CD4-positive, alpha-beta T cell treated with Interleukin-6 at 100 ng/mL for 8 hours (primary cell): Measurements from ENCODE around the gene SYNPO.
A peak's percentile ranks its signal among the peaks of the same experiment; 100 is the strongest.

Experiments
- DNase-seq: peaks from one replicate; pipeline ENCODE4 v3.0.0-alpha.2; 2020; ENCODE audit warnings: mixed read lengths, low spot score

The SYNPO gene

DNA sequence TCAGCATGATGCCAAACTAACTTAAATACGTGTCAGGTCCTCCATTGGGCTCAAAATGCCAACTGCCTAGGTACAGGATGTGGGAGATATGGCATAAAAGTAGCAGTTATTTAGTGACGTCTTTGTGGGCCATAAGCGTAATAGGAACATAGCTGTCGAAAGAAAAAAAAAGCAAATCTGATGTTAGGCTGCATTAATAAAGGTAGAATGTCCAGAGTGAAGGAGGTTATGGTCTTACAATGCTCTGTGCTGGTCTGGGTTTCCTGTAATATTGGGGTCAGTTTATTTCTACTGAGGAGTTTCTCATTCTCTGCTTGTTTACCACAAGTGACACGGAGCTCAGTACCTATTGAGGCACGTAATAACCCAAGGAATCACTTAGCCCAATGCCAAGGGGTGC is 33.4 kb upstream of the SYNPO start:
- no peak for DNase-seq

DNA sequence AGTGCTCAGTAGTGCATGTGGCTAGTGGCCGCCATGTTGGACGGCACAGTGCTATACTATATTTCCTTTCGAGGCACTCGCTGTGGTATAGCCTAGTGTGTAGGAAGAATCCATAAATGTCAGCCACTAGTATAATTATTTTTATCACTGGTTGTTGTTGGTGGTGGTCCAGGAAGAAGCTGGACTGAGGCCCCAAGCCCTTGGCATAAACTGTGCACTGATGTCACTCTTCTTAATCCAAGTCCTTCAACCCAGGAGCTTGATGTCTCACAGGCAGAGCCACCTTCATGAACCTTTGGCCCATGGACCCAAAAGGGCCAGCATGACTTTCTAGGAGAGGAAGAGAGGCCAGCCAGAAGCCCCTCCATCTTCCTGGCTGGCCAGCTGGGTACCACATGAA is 32.5 kb upstream of the SYNPO start:
- DNase-seq: no peak

DNA sequence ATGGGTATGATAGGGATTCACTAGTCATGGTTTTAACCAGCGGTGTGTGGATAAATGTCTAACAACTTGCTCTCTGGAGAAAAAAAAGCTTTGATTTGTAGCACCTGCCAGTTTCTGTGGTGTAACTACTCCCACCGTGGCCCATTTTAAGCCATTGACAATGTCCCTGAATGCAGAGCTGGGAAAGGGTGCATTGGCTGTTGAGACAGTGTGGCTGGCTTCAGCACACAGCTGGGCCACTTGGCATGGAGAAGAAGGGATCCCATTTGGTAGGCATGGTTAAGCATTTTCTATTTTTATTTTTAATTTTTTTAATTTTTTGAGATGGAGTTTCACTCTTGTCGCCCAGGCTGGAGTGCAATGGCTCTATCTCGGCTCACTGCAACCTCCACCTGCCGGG is 31.5 kb upstream of the SYNPO start:
- DNase-seq: no peak

DNA sequence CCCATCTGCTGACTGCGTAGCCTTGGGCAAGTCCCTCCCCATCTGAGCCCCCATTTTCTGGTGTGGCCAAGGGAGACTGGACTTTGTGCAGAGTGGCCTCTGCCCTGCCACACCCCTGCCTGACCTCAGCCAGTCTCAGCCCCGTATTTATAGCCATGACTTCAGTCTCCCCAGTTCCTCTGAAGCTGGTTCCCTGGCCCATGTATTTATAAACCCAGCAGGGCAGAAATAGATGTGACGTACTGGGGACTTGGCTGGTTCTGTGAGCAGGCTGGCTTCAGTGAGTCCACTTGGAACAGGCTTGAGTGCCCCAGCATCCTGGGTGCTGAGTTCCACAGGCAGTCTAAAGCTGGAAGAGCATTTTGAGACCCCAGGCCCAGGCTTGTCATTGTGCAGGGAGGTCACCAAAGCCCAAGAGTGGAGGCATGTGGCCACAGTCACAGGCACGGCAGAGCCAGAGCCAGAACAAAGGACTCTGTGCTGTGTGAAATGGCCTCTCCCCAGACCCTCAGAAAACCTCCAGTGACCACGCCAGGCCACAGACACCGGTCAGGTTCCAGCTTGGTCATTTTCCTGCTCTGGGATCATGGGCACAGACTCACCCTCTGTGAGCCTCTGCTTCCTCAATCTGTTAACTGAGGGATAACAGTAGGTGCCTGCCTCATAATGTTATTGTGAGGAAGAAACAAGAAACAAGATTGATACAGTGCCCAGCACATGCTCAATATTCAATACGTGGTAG is 30.4 kb upstream of the SYNPO start:
- no peak for DNase-seq

DNA sequence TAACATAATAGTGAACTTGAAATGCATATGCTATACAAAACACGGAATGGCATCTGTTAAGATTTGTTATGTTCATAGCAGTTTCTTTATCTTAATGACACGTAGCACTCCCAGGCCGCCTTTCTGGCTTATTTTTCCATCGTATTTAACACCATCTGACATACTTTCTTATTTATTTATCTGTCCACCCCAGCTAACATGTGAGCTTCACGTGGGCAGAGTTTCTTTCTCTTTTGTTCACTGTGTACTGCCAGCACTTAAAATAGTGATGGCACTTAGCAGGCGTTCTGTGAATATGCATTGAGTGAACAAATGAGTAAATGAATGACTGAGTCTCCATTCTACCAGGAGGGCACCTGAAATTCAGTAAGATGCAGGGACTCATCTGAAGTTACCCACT is 29.4 kb upstream of the SYNPO start:
- DNase-seq: no peak

DNA sequence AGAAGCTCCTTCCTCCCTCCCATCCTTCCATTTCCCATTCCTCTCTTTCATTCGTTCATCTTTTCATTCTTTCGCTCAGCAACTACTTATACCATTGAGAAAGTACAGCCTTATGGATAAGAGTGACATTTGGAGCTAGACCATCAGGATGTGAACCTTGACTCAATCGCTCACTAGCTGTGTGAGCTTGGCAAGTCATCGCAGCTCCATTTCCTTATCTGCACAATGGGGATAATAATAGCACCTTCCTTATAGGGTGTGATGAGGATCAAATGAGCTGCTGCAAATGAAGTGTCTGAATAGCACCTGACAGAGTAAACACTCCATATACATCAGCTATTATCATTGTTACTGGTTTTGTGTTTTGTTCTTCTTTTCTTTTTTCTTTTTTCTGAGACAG is 28.1 kb upstream of the SYNPO start:
- no peak for DNase-seq

DNA sequence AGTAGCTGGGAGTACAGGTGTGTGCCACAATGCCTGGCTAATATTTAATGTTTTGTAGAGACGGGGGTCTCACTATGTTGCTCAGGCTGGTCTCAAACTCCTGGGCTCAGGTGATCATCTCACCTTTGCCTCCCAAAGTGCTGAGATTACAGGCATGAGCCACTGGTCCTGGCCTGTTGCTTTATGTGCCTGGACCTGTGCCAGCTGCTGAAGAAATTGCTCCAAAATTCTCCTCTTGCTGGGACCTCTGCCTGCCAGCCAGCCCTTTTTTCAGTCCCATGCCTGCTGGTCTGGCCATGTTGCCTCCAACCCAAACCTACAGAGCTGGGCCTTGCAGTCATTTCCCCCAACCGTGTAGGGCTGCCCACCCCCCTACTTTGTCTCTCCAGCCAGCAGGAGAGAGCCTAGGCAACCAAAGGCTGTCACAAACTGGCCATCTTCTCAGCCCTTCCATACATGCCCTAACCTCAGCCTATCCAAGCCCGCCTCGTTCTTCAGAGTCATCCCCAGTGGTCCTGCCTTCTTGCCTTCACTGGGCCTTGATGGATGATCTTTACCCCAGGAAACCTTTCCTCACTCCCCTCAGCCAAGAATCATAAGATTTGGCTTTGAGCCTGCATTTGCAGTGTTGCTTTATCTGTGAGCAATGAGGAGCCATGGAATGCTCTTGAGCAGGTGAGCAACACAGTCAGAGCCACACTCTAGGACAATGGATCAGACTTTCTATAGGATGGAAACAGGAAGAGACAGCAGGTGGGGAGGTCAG is 27.4 kb upstream of the SYNPO start:
- no peak for DNase-seq

DNA sequence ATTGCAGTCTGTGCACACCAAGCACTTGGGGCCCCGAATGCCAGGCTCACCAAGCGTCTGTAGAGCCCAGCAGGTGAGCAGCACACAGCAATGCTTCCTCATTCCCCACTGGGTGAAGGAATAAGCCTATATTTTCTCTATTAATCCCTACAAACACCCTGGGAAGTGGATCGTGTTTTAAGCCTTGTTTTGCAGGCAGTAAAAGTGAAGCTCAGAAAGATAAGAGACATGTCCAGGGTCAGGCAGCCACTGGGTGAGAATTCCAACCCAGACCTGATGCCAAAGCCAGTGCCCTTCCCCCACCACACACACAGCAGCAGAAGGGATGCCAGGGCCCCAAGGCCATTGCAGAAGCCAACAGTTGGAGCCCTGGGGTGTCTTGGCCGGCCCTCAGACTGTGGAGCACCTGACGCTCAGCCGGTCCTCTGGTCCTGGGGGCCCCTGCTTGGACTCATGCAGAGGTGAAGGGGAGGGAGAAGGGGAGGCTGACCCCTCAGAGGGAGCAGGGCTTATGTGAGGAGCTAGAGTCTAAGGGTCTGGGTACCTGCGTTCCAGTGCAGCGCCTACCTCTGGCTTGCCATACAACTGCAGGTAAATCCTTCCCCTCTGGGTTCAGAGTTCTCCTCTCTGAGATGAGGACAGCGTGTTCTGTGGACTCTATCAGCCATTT is 26.3 kb upstream of the SYNPO start:
- no peak for DNase-seq

DNA sequence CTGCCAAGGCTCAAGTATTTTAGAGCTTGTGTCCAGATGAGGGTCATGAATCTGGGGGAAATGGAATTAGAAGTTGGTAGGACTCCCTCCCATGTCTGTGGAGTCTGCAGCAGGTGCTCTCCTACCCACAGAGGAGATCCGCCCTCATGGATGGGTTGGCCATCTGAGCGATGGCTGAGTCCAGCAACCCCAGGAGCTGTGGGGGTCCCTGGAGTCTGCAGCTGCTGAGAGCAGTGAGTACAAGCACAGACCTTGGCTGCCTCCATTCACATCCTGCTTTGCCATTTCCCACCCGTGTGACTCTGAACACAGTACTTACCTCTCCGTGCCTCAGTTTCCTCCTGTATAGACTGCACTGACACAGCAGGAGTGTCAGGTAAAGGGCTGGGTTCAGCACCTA is 25.8 kb upstream of the SYNPO start:
- DNase-seq: no peak

DNA sequence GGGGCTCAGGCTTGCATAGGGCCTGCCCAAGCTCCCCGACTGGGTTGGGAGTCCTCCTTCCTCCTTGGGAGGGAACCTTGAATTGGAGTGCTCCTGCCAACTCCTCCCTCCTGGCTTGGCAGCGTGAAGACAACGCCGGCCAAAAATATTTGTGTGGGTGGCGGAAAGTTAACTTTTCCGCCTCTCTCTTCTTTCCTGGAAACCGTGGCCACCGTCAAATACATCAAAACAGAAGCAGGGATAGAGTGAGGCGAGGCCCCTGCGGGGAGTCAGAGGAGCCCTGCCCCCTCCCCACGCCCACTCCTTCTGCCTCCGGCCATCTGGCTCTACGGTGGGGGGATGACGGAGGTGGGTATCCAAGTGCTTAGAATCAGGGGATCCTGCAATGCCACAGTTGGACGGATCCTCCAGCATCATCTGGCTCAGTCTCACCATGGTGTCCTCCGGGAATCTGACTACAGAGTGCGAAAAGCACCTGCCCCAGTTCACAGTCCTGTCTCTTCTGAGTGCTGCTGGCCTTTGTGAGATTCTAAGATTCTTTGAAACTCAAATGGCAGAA is 25.2 kb upstream of the SYNPO start:
- DNase-seq: no peak

DNA sequence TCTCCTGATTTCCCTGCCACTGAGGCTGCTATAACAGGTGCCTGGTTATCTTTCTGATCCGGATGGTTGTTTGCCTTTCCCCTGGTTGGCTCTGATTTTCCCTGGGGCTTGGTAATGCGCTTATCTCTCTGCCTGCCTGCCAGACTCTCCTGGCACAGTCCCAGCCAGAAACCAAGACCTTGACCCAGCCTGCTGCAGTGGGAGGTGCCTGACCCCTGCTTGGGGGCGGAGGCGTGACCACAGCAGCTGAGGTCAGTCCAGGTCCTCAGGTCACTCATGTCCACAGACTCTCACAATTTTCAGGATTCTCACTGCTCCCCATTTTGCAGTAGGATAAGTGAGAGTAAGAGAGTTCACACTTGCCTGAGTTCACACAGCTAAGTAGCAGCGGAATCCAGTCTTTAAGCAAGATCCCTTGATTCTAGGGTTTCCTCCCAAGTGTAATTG is 24.4 kb upstream of the SYNPO start:
- no peak for DNase-seq

DNA sequence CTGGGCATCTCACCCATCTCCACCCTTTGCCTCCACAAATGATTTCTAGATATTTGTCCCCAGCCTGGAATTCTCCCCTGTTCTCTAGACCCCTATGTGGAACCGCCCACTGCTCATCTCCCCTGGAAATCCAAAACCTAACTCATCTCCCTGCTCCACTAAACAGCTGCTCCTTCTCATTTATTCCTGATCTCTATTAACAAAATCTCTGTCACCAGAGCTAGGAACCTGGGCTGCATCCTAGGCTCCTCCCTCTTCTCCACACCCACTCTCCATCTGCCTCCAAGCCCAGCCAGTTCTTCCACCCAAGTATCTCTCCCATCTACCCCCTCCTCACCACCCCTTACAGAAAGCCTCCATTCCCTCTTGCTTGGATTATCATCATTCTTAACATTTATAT is 24.0 kb upstream of the SYNPO start:
- no peak for DNase-seq

DNA sequence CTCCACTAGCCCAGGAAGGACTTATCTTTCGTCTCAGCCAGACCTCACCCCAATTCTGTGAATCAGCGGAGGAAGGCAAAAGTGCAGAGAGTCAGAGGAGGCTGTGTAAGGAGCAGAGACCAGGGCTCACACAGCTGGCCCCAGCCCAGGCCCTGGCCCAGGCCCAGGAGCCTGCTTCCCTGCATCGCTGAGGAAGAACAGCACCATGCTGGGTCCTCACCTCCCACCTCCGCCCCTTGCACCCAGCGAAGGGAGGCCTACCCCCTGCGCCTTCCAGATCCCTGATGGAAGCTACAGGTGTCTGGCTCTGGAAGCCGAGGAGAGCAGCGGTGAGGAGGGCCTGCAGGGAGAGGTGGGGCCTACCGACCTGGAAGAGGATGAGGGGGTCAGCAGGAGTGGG is 22.3 kb upstream of the SYNPO start:
- no peak for DNase-seq

DNA sequence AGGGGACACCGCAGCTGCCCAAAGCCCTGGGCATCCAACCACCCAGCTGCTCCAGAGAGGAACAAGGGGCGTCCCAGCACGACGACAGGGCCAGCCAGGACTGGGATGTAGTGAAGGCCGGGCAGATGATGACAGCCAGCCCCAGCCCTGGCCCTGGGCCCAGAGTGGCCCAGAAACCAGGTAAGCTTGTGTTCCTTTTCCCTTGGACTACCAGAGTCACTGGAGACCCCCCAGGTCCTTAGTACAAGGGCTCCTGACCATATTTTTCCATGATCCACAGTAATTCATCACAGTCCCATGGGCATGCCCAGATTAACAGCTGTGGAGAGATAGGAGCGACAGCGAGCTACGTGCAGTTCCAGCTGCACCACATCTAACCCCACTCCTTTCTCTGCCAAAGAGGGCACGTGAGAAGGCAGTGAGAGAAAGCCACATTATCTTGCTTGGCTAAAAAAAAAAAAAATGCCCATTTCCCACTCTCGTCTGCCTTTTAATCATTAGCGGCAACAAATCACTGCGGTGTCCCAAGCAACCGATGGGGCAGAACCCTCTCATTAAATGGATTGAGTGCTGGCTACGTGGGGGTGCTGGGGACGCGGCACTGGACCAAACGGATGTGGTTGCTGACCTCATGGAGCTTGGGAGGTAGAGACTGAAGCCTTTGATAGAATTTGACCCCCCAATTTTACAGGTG is 21.7 kb upstream of the SYNPO start:
- no peak for DNase-seq

DNA sequence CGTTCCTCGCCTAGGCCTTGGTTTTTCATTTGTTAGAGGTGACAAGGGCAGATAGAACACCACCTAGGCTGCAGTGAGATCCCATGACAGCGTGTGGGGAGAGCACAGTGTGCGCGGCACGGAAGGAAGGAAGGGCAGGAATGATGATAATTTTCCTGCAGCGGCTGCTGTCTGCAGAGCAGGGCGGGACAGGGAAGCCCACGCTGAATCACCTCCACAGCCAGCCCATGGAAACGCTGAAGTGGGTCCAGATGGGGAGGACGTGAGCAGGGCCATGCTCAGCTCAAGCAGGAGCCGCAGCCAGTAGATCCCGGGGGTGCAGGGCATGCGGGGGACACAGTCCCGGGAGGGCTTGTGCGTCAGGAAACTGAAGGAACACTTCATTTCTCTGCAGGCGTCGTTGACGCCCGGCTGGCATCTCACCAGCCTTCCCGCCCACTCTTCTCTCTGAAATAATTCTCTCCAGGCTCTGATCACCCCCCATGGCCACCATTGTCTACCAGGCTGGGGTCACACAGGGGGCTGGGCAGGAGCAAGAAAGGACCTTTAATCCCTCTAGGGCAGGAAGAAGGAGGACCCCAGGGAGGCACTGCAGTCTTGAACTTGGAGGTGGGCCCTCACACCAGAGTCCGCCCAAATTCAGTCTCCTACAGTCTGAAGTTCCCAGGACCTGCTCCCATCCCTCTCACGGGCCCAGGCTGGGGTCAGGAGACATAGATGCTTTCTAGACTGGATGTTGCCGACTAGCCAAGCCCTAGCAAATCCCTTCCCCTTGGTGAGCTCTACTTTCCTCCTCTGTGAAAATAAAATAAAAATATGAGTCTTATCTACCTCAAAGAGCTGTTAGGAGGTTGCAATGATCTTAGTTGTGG is 20.9 kb upstream of the SYNPO start:
- no peak for DNase-seq

DNA sequence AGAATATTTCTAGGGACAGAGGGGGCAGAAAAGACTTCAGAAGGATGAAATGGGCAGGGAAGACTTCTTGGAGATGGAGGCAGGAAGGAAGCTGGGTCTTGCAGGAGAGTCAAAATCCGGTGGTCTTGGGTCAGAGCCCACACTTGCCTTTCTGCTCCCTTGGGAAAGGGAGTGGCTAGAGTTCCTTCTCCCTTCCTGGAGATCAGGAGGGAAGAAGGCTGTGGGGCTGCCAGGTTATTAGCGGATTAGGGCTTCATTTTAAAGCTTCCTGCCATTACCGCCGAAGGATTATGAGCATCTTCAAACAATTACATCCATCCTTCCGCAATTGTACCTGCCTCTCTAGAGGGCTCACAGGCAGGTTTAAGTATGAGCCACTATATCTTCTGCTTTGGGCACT is 19.2 kb upstream of the SYNPO start:
- DNase-seq: no peak

DNA sequence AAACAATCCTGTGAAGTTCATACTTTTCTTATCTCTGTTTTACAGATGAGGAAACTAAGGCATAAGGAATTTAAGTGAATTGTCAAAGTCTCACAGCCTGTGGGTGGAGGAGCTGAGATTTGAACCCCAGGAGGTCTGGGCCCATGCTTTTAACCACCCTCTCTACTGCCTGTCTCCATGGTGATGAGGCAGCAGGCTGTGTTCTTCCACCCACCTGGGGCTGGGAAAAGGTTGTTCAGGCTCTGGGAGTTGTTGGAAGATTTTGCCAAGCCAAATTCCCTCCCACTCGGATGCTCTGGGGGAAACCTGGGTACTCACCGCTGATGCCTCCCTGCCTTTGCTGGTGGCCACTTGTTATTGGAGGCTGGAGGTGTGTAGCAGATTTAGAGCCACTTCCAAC is 18.3 kb upstream of the SYNPO start:
- DNase-seq: no peak

DNA sequence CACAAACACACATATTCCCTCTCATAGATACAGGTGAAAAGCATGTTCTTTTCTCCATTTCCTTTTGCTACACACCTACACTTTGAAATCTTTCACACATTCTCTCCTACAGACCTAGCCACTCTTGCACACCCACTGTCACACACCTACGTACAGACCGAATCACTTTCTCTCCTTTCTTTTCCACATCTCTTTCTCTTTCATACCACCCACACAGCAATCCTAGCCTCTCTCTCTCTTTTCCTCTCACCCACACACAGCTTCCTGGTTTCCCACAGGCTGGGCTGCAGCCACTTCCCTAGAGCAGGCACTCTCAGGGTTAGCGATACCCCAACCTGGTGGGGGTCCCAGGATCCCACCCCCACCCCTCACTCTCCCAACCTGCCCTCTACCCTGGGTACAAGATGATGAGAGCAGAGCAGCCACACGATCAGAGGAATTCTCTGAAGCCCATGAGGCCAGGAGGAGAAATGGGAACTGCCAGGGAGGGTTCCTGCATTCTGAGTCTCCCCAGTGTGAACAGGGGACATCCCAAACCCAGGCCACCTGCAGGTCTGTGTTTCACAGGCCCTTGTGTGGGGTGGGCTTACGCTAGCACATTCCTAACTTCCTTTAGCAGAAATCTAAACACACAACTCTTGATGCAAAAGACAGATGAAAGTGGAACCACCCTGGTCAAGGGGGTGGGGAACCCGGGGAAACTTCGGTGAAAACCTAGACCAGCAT is 17.1 kb upstream of the SYNPO start:
- DNase-seq: no peak

DNA sequence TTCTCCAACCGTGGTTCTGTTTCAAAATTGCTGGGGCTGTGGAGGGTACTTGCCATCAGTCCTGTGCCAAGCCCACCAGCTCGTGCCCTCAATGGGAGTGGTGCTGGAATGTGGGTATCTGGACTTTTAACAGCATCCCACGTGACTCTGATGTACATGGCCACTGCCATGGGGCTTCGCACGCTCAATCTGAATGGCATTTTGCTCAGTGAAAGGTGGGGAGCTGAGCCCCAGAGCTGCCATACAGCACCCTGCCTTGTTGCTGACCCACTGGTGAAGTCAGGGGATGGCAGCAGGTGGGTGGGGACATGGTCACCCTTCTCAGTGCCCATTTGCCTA is 16.6 kb upstream of the SYNPO start:
- no peak for DNase-seq

DNA sequence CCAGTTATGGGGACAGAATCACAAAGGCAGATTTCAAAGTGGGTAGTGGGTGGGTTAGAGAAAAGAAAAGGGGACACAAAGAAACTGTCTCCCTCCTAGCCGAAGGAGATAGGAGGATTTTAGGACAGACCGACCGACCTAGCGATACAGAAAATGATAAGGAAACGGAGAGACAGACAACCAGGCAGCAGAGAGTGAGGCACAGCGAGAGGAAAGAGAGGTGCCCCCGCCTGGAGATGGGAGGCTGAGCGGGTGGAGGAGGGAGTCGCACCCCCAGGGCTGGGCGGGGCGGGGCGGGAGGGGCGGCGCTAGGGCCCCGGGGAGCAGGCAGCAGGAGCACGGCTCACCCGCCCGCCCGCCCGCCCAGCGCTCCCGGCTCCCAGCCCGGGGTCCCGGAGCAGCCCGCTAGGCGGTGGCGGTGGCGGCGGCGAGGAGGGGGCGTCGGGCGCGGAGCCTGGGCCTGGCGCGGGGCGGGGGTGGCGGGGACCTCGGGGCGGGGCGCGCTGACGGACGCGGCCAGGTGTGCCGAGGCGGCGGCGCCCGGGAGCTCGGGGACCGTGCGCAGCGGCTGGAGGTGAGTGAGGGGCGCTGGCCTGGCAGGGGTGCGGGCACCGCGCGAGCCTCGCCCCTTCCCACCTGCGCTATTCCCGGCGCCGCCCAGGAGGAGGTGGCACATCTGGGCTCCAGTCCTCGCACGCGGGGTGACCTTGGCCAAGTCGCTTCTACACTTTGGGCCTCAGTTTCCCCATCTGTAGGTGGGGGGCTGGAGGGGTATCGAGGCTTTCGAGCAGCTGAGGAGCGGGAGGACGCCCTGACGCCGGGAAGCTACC is 15.9 kb upstream of the SYNPO start:
- peak; percentile 40 for DNase-seq
